ENCODE results near the gene PHEX.
"Not testable (repeated sequence)": the region's sequence is repeated elsewhere in the genome, so short reads cannot be mapped to it uniquely, and the experiment has no call there.

Gene PHEX

DNA sequence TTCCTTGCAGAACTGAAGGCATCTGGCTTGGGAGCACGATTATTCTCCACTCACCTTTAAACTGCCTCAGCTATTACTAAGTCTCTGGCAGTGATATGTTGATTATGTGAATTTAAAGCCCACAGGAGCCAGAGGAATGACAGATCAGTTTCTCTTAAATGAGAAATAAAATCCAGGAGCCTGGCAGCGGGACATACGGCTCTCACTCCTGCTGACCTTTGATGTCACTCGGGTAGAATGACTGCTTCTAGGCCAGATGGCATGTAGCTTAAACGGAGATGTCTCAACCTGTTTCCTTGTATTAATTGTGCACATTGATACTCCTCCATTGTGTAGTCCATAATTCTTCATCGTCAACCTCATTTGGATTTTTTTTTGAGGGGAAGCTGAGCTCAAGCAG is 236.6 kb downstream of the PHEX start:
- no peak for DNase-seq

DNA sequence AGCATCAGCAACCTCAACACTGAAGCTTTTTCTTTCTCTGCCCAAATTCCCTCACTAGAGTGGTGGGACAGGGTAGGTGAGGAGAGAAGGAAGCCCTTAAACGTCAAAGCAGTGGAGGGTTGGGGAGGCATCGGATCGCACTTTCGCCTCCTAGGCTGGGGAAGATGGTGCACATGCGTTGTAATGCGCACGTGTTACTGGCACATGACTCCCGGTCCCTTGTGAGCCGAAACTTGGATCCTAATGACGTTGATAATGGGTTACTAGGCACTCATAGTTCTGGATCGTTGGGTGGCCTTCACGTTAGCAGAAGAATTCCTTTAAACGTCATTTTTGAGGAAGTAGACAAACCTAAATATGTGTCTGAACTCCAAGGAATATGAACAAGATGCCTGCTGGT is 240.5 kb downstream of the PHEX start, which contains the start of gene CBLL2:
Gene CBLL2, plus strand, starts transcription at position 301 of the 400 bp plus-strand sequence. Its CDS starts 79 bp downstream, at position 380.
- DNase-seq, result no peak

DNA sequence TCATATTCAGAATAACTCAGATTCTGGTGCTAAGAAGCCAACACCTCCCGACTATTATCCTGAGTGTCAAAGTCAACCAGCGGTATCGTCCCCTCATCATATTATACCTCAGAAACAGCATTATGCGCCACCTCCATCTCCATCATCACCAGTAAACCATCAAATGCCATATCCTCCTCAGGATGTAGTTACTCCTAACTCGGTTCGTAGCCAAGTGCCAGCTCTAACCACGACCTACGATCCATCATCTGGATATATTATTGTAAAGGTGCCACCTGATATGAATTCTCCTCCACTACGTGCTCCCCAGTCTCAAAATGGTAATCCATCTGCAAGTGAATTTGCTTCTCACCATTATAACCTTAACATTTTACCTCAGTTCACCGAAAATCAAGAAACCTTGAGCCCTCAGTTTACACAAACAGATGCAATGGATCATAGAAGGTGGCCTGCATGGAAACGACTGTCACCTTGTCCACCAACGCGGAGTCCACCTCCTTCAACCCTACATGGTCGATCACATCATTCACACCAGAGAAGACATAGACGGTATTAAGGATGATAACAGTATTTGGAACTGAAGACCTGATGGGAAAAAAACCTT is 241.7 kb downstream of the PHEX start:
- no peak for DNase-seq

DNA sequence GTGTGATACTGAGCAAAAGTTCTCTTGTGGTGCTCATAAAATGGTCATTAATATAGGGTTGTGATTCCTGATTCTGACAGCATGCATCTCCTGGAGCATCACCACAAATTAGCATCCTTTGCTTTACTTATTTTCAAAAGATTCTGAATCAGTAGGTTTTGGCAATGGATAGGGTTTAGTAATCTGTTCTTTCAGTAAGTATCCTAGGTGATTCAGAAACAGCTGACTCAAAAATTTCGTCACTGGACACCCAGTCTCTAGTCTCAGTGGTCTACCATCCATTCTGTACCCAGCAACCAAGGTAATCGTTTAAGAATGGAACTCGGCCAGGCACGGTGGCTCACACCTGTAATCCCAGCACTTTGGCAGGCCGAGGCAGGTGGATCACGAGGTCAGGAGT is 244.7 kb downstream of the PHEX start:
- DNase-seq, result no peak

DNA sequence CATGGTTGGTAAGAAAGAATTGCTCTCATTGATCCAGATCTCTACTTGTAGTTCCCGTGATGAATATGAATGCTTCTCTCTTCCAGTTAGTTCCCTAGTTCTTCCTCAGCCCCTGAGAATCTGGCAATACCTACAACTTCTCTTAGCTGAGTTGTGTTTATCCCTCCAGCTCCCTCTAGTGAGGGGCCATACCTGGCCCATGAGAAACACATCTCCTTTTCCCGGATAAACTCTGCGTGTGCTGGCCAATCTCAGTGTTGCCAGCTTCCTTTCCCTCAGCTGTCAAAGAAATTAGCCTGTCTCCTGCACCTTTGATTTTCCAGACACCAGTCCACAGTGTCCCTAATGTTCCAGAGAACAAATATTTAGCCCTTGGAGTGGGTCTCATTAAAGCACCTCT is 246.2 kb downstream of the PHEX start:
- DNase-seq, result peak; percentile 25

DNA sequence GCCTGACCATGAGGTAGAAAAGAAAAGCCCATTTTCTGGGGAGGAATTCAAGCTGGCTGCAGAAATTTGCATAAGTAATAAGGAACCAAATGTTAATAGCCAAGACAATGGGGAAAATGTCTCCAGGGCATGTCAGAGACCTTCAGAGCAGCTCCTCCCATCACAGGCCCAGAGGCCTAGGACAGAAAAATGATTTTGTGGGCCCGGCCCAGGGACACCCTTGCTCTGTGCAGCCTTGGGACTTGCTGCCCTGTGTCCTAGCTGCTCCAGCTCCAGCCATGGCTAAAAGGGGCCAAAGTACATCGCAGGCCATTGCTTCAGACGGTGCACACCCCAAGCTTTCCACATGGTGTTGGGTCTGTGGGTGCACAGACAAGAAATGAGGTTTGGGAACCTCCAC is 257.1 kb downstream of the PHEX start:
- DNase-seq, result not testable (repeated sequence)

DNA sequence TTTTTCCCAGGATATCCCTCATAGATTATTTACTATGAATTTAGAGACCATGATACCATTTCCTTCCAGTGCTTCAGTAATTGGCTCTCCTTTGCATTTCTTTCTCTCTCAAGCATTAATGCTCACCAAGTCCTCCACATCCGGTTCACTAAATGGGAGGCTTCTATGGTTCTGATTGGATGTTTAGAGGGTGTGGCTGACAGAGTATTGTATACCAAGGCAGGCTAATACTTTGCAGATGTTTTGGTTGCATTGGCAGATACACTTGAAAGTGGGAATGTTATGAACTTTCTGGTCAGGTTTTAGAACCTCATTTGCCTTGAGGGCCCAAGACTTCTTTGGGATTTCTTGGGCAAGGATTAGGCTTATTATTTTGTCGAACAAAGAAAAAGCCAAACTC is 264.7 kb downstream of the PHEX start:
- no peak for DNase-seq

DNA sequence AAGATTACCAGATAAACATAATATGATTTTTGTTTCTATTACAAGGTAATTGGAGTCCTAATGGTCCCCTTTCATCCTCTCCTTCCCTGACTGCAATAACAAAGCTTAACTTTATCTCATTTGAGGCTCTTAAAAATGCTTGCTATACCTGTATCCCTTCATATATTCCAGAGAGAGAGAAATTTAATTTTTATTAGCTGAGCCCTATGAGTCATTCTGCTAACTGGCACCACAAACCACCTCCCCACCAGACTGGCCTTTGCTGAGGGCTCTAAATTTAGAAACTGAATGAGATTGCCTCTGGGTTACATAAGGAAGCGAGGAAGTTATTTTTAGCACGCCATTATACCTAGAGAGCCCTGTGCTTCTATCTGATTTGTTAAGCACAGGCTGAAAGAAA is 268.0 kb downstream of the PHEX start:
- DNase-seq, result peak; percentile 83

All from DMS53 (cell line).